ENCODE data around the gene SNN. TPM values are rescaled to one million over a fixed set of nuclear protein-coding genes. Genes with fewer than 3 reads are reported as not detected.
A peak's percentile ranks its signal among the peaks of the same experiment; 100 is the strongest.

SNN gene
- total RNA-seq, 2 donors from 2014 or later, result 10.4 to 11.6 TPM

DNA sequence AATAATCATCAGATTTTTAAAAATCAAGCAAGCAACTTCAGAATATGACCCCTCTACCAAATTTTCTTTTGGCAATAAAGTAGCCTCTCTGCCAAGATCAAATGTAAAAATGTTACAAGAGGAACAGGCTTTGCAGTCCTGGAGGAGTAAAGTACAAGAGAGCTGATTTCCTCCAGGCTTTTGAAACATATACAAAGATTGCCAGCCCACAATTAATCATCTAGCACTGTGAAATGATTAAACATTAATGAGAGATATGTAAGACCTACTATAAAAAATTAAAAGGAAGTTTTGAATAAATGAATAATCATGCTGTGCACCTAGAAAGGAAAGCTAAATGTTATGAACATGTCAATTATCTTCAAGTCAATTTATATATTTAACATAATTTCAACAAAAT is 48.1 kb downstream of the SNN start:
- H3K27ac Mint-ChIP-seq, result peak overlapping the region; percentile 29
- no peak for ATAC-seq (replicated peaks in 1 of 2)

DNA sequence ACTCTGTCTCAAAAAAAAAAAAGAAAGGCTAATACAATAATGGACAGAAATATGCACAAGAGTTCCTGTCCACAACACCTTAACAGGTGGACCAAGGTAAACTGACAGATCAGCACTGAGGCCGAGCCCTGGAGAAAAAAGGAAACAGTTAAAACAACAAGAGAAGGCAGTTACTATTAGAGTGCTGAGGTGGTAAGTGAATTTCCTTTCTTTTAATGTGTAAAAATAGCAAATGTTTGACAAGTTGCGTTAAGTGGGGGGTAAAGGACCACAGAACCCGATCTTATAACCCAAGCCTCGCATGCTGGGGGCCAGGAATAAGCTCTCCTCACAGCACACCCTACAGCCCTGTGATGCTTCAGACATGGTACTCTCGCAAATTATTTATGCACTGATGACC is 49.6 kb downstream of the SNN start:
- no peaks in the 10 kb centered on the region for H3K9me3 Mint-ChIP-seq
- no peak overlapping the region for H3K4me3 Mint-ChIP-seq
- ATAC-seq (replicated peaks in 1 of 2), result no peak

More for the DNA sequence above, 48.1 kb downstream of the SNN start:
- Mint-ChIP-seq H3K4me1 (ENCODE audit: low read depth) (peaks cover 7% of the 10 kb centered on the region), H3K27me3 (ENCODE audit: low read depth) (no peaks in the 10 kb centered on the region), H3K36me3 (ENCODE audit: insufficient read depth in 2 of 2) (peaks cover 5% of the 10 kb centered on the region in 2 donors), H3K9me3 (no peaks in the 10 kb centered on the region), H3K4me3 (no peak overlapping the region)
- no peak for DNase-seq

GRCh38 chr16:11719171-11719570 is 50.9 kb downstream of the SNN start:
- H3K36me3 Mint-ChIP-seq (ENCODE audit: insufficient read depth in 2 of 2), result peaks cover 3 to 15% of the 10 kb centered on the region in 2 donors
- DNase-seq (no peak), ATAC-seq (replicated peaks in 1 of 2) (no peak)
- no peak overlapping the region for H3K4me3 Mint-ChIP-seq
- H3K27me3 Mint-ChIP-seq (ENCODE audit: low read depth), result no peaks in the 10 kb centered on the region
- H3K9me3 Mint-ChIP-seq, result no peaks in the 10 kb centered on the region
- H3K27ac Mint-ChIP-seq, result no peak overlapping the region
- H3K4me1 Mint-ChIP-seq (ENCODE audit: low read depth), result peaks cover 7% of the 10 kb centered on the region

More for the DNA sequence above, 49.6 kb downstream of the SNN start:
- DNase-seq, result no peak
- no peak overlapping the region for H3K27ac Mint-ChIP-seq
- H3K27me3 Mint-ChIP-seq (ENCODE audit: low read depth), result no peaks in the 10 kb centered on the region
- peaks cover 5 to 9% of the 10 kb centered on the region in 2 donors for H3K36me3 Mint-ChIP-seq (ENCODE audit: insufficient read depth in 2 of 2)
- peaks cover 7% of the 10 kb centered on the region for H3K4me1 Mint-ChIP-seq (ENCODE audit: low read depth)

- H3K27me3 Mint-ChIP-seq (ENCODE audit: low read depth), result no peaks in the 10 kb centered on the region
- H3K4me1 Mint-ChIP-seq (ENCODE audit: low read depth), result peaks cover 2% of the 10 kb centered on the region
- ATAC-seq (replicated peaks in 1 of 2) (no peak), DNase-seq (no peak)
- peaks cover 3 to 15% of the 10 kb centered on the region in 2 donors for H3K36me3 Mint-ChIP-seq (ENCODE audit: insufficient read depth in 2 of 2)
- H3K9me3 Mint-ChIP-seq, result no peaks in the 10 kb centered on the region
- H3K27ac Mint-ChIP-seq, result no peak overlapping the region
- no peak overlapping the region for H3K4me3 Mint-ChIP-seq
Observed at GRCh38 chr16:11719762-11720161, 51.5 kb downstream of the SNN start.

DNA sequence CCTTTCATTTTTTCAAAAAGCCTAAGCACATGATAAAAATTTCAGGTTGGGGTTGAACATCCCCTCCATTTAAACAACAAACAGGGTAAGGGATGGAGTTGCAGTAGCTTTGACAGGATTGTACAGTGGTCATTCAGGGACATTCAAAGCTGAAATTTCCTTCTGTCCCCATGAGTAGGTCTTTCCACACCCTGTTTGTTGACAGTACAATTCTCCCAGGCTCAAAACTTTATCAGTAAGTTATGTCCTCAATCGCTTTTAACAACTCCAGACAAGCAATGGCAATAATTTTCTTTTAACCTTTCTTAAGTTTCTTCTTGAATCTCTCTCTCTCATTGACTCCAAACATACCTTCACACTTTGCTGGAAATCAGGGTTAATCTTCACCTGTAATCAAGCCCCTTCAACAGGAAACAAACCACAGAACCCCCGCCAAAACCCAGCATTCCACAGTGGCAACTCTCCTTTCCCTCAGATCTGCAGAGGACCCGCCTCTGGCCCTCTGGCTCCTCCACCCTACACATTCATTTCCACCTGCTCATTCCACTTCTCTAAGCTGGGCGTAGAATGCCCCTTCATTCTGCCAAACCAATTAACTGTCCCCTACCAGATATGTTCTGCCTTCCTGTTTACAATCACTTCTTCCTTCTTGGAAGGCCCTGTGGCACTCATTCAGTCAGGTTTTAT is 53.7 kb downstream of the SNN start:
- Mint-ChIP-seq H3K9me3 (no peaks in the 10 kb centered on the region), H3K27ac (peak overlapping the region; percentile 23), H3K36me3 (ENCODE audit: insufficient read depth in 2 of 2) (peaks cover 3 to 17% of the 10 kb centered on the region in 2 donors), H3K27me3 (ENCODE audit: low read depth) (no peaks in the 10 kb centered on the region), H3K4me1 (ENCODE audit: low read depth) (no peaks in the 10 kb centered on the region), H3K4me3 (no peak overlapping the region)
- ATAC-seq (replicated peaks in 1 of 2) (no peak), DNase-seq (no peak)

DNA sequence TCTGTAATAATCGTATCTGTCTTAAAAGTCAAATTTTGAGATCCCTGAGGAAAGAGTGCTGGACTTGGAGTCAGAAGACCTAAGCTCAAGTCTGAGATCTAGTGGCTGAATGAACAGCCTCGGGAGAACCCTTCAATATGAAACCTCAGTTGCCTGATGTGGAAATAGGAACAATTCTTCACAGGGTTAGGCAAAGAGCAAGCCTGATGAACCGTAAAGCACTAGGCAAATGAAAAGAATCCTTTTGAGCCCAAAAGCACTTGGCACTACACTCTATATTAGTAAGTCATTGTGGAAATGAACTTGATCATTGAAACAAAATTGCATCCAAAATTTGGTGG is 54.2 kb downstream of the SNN start:
- Mint-ChIP-seq H3K9me3 (no peaks in the 10 kb centered on the region), H3K4me3 (no peak overlapping the region), H3K27ac (peak overlapping the region; percentile 23), H3K4me1 (ENCODE audit: low read depth) (peaks cover 4% of the 10 kb centered on the region), H3K36me3 (ENCODE audit: insufficient read depth in 2 of 2) (peaks cover 3 to 19% of the 10 kb centered on the region in 2 donors), H3K27me3 (ENCODE audit: low read depth) (no peaks in the 10 kb centered on the region)
- DNase-seq (no peak), ATAC-seq (replicated peaks in 1 of 2) (no peak)

DNA sequence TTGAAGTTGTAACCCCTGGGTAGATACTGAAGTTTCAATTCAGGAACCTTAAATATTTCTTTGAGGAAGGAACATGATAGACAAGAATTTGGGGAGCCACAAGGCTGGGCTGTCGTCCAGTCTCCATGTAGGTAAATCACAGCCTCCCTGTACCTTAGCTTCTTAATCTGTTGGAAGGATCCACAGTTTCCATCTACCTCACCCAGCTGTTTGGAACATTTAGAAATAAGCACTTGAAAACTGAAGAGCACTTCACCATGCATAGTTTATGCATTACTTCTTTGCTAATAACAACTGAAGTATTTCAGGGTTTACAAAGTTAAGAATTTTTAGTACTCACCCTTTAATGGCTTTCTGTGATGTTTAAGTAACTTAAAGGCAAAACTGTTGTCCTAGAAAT is 57.2 kb downstream of the SNN start:
- no peak for ATAC-seq (replicated peaks in 1 of 2)
- Mint-ChIP-seq H3K4me1 (ENCODE audit: low read depth) (peaks cover 29% of the 10 kb centered on the region), H3K4me3 (no peak overlapping the region), H3K27ac (no peak overlapping the region), H3K9me3 (no peaks in the 10 kb centered on the region), H3K27me3 (ENCODE audit: low read depth) (no peaks in the 10 kb centered on the region), H3K36me3 (ENCODE audit: insufficient read depth in 2 of 2) (peaks cover 0 to 34% of the 10 kb centered on the region in 2 donors)
- DNase-seq, result no peak

DNA sequence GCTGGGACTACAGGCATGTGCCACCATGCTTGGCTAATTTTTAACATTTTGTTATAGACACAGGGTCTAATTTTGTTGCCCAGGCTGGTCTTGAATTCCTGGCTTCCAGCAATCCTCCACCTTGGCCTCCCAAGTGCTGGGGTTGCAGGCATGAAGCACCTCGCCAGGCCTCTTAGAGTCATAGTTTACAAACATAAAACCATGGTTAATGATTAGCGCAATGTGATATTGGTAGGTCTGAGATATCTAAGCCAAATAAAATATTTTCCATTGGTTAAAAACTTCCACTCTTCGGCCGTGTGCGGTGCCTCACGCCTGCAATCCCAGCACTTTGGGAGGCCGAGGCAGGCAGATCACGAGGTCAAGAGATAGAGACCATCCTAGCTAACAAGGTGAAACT is 57.8 kb downstream of the SNN start:
- peaks cover 29% of the 10 kb centered on the region for H3K4me1 Mint-ChIP-seq (ENCODE audit: low read depth)
- peaks cover 0 to 36% of the 10 kb centered on the region in 2 donors for H3K36me3 Mint-ChIP-seq (ENCODE audit: insufficient read depth in 2 of 2)
- no peaks in the 10 kb centered on the region for H3K27me3 Mint-ChIP-seq (ENCODE audit: low read depth)
- H3K27ac Mint-ChIP-seq, result no peak overlapping the region
- DNase-seq (no peak), ATAC-seq (replicated peaks in 1 of 2) (no peak)
- H3K9me3 Mint-ChIP-seq, result no peaks in the 10 kb centered on the region
- no peak overlapping the region for H3K4me3 Mint-ChIP-seq

GRCh38 chr16:11727796-11728543 is 59.7 kb downstream of the SNN start:
- H3K4me1 Mint-ChIP-seq (ENCODE audit: low read depth), result peaks cover 29% of the 10 kb centered on the region
- peak; percentile 51 to 76 for ATAC-seq (replicated peaks in 1 of 2)
- DNase-seq, result no peak
- no peaks in the 10 kb centered on the region for H3K9me3 Mint-ChIP-seq
- H3K4me3 Mint-ChIP-seq, result peak overlapping the region in 1 of 2 donors; percentile 39
- H3K27ac Mint-ChIP-seq, result peak overlapping the region; percentile 62
- no peaks in the 10 kb centered on the region for H3K27me3 Mint-ChIP-seq (ENCODE audit: low read depth)
- peaks cover 3 to 39% of the 10 kb centered on the region in 2 donors for H3K36me3 Mint-ChIP-seq (ENCODE audit: insufficient read depth in 2 of 2)

Other genes with a start within 250 kb of the SNN start
- 100 to 1,000 TPM; 110 to 137 TPM for gene LITAF, start 81.5 kb upstream of the SNN start, total RNA-seq
- 10 to 100 TPM; 34.7 to 41.5 TPM for gene TXNDC11, start 74.4 kb downstream of the SNN start, total RNA-seq
- gene ZC3H7A, start 128.8 kb downstream of the SNN start, total RNA-seq, result 100 to 1,000 TPM in 1 of 2 donors, 10 to 100 TPM in 1; 96.3 to 105 TPM
- 100 to 1,000 TPM; 267 to 360 TPM for gene RSL1D1, start 183.1 kb downstream of the SNN start, total RNA-seq
- 100 to 1,000 TPM; 174 to 183 TPM for gene GSPT1, start 247.5 kb downstream of the SNN start, total RNA-seq

Data from activated T-cell treated with anti-CD3 and anti-CD28 coated beads, Interleukin-2, amount 50 U/mL, for 72 hours (primary cell).